WI38 (cell line): ENCODE measurements around the gene C4BPA.

Experiments used
- H3K4me3 ChIP-seq: 2 replicates; pipeline ENCODE4 v1.5.1; 2011; ENCODE audit warnings: low read depth, mild to moderate bottlenecking, control low read depth, low read length
- TF ChIP-seq, protein P1 (sequence below): IDR thresholded peaks from 2 replicates; pipeline ENCODE4 v1.5.1; 2012; ENCODE audit warnings: low read depth, mild to moderate bottlenecking, control low read depth, low read length

C4BPA gene

DNA sequence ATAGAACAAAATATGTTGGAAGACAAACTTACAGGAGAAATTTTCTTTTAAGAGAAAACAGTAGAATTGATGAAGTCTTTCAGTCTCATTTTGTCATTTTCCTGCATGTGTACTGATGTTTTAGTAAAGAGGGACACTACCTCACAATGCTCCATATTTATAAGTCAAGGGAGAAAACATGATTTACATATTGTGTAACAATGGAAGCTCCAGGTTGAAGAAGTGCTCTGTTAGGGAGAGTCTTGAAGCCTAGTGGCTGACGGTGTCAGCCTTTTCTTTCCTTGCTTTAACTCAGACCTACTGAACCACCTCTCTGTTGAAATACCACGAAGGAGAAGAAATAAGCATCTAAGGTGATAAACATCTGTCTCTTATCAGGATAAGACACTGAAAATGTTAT is 75.0 kb downstream of the C4BPA start:
- H3K4me3 ChIP-seq: no peak overlapping the region
- TF ChIP-seq, protein P1, sequence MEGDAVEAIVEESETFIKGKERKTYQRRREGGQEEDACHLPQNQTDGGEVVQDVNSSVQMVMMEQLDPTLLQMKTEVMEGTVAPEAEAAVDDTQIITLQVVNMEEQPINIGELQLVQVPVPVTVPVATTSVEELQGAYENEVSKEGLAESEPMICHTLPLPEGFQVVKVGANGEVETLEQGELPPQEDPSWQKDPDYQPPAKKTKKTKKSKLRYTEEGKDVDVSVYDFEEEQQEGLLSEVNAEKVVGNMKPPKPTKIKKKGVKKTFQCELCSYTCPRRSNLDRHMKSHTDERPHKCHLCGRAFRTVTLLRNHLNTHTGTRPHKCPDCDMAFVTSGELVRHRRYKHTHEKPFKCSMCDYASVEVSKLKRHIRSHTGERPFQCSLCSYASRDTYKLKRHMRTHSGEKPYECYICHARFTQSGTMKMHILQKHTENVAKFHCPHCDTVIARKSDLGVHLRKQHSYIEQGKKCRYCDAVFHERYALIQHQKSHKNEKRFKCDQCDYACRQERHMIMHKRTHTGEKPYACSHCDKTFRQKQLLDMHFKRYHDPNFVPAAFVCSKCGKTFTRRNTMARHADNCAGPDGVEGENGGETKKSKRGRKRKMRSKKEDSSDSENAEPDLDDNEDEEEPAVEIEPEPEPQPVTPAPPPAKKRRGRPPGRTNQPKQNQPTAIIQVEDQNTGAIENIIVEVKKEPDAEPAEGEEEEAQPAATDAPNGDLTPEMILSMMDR: no peak

DNA sequence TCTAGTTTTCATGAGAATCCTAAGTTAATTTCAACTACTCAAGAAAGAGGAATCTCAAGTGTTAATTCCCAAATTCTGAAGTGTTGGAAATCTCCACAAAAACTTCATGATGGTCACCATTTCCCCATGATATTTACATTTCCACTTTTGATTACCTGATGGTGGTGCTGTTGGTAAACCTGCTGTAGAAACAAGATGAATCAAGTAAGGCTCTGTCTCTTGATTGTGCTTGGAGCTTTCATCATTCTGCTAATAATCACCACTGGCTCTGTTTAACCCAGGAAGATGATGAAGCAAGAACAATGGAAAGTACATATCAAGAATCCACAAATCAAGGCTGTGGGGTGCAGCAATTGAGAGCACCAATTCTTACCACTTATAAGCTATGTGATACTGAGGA is 77.8 kb downstream of the C4BPA start:
- H3K4me3 ChIP-seq: no peak overlapping the region
- TF ChIP-seq, protein P1: no peak

DNA sequence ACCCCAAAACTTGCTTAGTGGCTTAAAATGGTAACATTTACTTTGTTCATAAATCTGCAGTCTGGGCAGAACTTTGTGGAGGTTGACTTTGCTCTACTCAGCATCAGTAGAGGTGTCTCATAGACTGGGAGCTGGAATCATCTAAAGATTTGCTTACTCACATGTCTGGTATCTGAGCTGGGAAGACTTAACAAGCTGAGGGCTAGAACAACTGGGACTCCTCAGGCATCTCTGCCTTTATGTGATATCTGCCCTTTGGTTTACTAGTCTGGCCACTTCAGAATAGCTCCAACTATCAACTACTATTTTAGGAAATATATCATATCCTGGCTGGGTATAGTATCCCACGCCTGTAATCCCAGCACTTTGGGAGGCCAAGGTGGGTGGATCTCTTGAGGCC is 82.5 kb downstream of the C4BPA start:
- no peak overlapping the region for H3K4me3 ChIP-seq
- TF ChIP-seq, protein P1: no peak

- TF ChIP-seq, protein P1: no peak
- no peak overlapping the region for H3K4me3 ChIP-seq
Measured at GRCh38 chr1:207188901-207189300, 84.9 kb downstream of the C4BPA start.

DNA sequence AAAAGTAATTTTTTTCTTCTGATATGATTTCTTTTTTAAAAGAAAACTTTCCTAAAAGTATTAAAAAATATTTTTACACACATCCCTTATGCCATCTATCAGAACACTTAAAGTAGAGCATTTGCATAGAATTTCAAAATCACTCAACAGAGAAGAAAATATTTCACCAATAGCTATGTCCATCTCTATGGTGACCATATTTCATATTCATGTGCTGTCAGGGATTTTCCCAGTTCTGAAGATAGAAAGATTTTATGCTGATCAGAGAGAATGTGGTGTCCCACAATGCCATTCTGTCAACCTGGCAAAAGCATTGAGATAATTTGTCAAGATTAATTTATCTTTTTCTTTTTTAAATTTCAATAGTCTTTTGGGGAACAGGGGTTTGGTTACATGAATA is 87.0 kb downstream of the C4BPA start:
- TF ChIP-seq, protein P1: no peak
- H3K4me3 ChIP-seq: no peak overlapping the region

DNA sequence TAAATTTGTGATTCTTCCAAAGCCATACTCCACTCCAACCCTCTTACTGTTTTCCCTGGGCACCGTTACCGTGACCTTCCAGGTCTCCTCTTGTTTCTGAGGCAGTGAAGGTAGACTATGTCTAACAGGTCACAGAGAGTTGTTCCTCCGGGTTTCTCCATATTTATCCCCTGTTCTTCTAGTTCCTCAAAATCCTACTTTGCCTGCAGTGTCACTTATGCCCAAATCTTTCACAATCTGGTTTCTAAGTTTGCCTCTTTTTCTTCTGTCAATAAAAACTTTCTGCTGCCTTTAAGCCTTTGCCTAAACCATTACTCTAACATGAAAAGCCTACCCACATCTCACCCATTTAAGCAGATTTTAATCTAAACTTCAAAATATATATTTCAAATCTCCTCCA is 87.7 kb downstream of the C4BPA start:
- TF ChIP-seq, protein P1: no peak
- no peak overlapping the region for H3K4me3 ChIP-seq

DNA sequence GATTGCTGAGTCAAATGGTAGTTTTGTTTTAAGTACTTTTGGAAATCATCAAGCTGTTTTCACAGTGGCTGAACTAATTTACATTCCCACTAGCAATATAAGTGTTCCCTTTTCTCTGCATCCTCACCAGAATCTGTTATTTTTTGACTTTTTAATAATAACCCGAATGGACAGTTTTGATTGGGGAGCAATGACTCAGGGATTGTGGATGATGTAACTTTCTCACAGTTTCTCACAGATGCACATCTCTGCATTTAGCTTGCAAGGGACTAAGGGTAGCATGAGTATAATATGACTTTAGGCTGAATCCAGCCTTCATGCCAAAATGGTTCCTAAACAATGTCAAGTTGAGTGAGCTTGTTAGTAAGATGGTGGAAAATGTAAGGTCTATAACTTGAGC is 90.2 kb downstream of the C4BPA start:
- TF ChIP-seq, protein P1: no peak
- H3K4me3 ChIP-seq: no peak overlapping the region
